ENCODE results near the gene TNRC18.

TNRC18 gene

GRCh38 chr7:5450549-5451327 is 27.1 kb upstream of the TNRC18 start:
- DNase-seq, result peak in 8 of 14 donors; percentile 17 to 66 (median 32)

- no peak for DNase-seq
Measured at GRCh38 chr7:5448378-5449037, 24.9 kb upstream of the TNRC18 start.

GRCh38 chr7:5445981-5446594 is 22.5 kb upstream of the TNRC18 start:
- DNase-seq, result peak in 1 of 14 donors; percentile 40

DNA sequence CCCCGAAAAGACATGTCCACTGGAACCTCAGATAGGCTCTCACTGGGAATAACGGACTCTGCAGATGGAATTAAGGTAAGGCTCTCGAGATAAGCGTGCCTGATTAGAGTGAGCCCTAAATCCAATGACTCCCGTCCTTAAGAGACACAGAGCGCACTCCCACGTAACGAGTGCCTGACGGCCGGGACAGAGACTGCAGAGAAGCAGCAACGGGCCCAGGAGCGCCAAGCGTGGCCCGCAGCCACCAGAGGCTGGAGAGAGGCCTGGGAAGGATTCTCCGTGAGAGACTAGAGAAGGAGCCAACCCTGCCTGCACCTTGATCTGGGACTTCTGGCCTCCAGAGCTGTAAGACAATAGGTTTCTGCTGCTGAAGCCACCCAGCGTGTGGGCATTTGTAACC is 20.0 kb upstream of the TNRC18 start:
- no peak for DNase-seq

GRCh38 chr7:5442757-5443305 is 19.2 kb upstream of the TNRC18 start:
- DNase-seq, result no peak

DNA sequence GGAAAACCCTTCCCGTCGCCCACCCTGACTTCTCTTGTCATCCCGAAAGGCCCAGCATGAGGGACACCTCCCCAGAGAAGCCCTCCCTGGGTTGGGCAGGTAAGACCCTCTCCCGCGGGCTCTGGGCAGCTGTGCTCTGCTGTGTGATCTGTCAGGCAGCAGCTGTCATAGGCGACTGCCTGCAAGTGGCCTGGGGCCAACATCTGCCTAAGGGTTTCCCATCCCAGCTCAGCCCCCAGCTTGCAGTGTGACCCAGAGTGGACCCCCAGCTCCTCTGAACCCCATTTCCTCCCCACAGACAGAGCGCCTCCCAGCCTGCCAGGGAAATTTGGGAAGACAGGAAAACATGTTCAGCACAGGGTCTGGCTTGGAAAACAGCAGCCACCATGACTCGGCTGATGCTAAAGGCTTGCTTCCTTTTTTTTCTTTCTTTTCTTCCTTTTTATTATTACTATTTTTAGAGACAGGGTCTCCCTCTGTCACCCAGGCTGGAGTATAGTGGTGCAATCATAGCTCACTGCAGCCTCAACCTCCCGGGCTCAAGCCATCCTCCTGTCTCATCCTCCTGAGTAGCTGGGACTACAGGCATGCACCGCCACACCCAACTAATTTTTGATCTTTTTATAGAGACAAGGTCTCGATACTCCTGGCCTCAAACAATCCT is 18.3 kb upstream of the TNRC18 start:
- DNase-seq, result no peak

DNA sequence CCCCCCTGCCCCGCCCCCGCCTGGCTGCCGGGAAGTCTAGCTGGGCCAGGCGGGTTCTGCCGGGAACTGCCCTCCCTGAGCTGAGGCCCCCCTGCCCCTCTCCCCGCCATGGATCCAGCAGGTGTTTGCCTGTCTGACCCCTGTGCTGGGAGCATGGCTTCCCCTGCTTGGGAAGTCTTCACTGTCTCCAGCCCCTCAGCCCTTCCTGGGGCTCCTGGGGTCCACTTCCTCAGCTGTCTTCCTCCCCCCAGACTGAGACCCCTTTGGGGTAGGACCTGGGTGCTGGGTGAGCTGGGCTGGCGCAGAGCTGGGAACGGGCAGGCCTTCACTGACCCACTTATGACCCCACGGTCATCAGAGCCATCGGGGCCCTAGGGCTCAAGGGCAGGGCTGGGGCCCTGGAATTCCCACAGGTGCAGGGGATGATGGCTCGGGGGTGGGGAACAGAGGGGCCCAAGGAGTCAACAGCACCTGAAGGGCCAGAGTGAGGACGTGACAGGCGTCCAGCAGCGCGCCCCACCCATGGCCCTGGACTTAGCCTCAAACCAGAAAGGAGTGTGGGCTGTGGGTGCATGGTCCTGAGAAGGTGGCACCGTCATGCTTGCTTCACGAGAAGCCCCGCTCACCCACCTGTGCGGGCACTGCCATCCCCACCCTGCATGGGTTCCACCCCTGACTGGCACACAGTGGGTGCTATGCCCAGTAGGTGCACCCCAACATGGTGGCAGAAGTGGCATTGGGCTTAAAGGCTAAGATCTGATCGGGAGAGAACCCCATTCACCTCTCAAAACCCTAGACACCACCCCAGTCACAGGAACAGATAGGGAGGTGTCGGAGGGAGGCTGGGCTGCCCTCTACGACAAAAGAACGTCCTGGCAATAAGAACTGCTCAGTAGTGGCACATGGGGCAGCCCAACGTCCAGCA is 16.2 kb upstream of the TNRC18 start:
- no peak for DNase-seq

DNA sequence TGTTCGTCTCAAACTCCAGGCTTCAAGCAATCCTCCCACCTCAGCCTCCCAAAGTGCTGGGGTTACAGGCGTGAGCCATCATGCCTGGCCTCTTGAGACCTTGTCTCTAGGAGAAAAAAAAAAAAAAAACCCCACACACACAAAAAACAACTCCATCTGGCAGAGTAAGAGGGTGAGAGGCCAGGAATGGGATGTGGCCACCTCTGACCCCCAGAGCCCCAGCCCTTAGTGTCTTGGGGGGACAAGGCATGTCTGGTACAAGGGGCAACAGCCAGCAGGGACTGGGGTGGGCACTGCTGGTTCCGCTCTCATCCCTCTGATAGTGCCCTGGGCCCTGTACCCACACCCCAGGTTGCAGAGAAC is 15.6 kb upstream of the TNRC18 start:
- DNase-seq, result no peak

DNA sequence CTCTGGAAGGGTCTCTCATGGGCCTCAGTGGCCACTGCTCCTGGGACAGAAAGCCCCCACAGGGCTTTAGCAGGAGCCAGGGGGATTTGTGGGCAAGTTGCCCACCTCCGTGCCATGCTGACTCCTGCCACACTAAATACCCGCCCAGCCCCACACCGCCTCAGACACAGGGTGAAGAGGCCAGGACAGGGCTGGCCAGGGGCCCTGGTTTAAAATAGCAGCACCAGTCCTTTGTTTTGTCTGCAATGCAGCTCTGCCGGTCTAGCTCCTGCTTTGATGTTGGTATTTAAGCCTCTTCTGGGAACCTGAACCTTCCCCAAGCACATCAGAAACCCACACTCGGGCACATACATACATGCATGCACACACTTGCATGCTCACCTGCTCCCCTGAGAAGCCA is 14.4 kb upstream of the TNRC18 start:
- no peak for DNase-seq

DNA sequence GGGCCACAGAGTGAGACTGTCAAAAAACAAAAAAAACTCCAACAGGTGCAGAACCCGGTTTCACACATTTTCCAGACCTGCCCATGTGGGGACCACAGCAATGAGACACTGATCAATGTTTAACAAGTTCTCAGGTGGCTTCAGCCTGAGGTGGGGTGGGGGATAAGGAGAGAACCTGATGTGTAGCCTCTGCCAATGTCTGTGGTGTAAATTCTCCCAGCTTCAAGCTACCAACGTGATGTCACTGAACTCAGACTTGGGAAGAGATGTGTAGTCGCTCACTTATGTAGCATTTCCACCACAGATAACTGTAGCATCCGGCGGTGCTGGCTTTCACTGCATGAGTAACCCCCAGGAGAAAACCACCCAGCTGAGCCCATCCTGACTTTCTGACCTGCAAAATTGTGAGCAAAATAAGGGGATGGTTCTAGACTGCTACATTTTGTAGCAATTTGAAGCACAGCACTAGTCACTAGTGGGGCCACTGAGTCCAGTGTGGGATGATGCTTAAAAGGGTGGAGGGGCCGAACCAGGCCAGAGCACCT is 13.8 kb upstream of the TNRC18 start:
- no peak for DNase-seq

DNA sequence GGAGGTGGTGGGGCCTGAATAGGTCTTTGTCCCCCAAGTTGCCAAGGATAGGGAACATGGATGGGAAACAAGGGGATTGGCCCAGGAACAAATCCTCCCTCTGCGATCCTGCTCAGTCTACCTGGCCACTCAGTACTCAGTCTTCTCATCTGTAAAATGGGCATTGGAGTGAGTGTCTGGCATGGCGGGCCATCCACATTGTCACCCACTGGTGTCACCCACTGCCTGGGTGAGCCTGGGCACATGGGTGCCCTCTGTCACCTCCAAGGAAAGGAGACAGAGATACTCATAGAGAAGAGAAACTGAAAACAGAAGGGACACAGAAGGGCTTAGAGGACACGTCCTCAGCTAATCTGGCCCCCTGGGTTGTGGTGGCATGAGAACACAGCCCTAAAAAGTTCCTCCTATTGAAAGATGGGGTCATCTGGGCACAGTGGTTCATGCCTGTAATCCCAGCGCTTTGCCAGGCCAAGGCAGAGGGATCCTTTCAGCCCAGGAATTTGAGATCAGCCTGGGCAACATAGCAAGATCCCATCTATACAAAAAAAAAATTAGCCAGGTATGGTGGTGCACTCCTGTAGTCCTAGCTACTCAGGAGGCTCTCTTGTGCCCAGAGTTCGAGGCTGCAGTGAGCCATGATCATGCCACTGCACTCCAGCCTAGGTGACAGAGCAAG is 12.5 kb upstream of the TNRC18 start:
- no peak for DNase-seq

DNA sequence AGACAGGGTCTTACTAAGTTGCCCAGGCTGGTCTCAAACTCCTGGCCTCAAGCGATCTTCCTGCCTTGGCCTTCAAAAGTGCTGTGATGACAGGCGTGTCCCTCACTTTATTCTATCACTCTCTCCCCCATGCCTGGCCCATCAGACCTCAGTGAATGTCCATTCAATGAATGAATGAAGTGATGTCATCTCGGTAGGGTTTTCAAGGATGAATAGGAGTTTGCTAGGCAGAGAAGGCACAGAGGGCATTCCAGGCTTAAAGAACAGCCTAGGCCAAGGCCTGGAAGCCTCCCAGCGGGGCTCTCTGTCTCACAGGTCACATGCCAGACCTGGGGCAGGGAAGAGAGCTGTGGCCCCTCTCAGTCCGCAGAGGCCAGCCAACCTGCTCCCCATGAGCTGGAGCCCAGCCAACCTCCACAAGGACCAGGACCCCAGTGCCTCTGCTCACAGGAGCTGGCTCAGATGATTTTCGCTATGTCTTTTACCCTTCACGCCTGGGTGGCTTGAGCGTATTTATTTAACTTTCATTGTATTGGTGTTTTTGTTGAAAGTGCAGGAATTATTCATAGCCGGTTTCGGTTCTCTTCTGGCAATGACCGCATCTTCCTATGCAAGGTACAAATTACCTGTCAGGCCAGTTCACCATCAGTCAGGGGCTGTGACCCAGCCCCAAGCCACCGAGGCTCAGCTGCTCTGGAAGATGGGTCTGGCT is 11.8 kb upstream of the TNRC18 start:
- no peak for DNase-seq

- DNase-seq, result no peak
Measured at GRCh38 chr7:5433181-5433580, 9.5 kb upstream of the TNRC18 start.

DNA sequence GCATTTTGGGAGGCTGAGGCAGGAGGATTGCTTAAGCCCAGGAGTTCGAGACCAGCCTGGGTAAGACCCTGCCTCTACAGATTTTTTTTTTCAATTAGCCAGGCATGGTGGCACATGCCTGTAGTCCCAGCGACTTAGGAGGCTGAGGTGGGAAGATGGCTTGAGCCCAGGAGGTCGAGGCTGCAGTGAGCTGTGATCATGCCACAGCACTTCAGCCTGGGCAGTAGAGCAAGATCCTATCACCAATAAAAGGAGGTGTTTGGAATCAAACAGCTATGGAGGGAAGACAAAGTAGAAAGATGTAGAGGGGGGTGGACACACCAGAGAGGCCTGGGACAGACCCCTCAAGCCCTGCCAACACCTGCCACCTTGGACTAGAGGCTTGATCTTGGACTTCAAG is 9.1 kb upstream of the TNRC18 start:
- DNase-seq, result no peak

- DNase-seq, result no peak
Measured at GRCh38 chr7:5431560-5432015, 8.0 kb upstream of the TNRC18 start.

GRCh38 chr7:5430612-5430947 is 6.9 kb upstream of the TNRC18 start:
- no peak for DNase-seq

- DNase-seq, result peak in 2 of 14 donors; percentile 33 to 59
Measured at GRCh38 chr7:5429857-5430611, 6.4 kb upstream of the TNRC18 start.

DNA sequence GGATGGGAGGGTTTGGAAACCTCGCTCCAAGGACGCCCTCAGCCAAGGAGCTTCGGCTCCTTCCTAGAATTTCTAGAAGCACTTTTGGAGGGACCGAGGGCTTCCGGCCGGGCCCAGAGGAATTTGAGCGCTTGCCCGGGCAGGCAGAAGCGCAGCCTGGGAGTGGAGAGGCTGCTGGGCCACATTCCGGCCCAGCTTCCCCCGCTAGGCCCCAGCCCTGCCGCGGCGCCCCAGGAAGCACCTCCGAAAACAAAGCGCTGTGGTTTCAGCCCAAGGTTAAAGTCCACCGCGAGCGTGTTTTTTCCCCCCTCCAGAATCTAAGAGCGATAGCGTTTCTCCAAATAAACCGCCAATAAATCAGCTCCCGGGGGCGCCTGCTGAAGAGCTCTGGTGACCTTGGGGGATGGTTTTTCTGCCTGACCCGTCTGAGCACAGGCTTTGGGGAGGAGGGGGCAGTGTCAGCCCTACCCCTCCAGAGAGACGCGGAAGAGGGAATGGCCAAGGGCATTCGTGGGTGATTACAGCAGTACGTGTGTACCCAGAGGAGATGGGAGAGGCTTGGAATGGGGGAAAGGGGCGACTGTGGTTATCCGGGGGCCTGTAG is 5.7 kb upstream of the TNRC18 start:
- peak in 7 of 14 donors; percentile 26 to 69 (median 61) for DNase-seq

Data from C1 segment of cervical spinal cord (tissue), 14 donors.